ENCODE results near the gene SPHK1. TPM values are rescaled to one million over a fixed set of nuclear protein-coding genes. Genes with fewer than 3 reads are reported as not detected.

Gene SPHK1
- total RNA-seq, 1 donor from 2014 or later, result 54.5 TPM

- no peak for TF ChIP-seq CTCF (conservative IDR thresholded peaks at IDR 0.05; ENCODE audit: low read depth, low read length)
- DNase-seq (ENCODE audit: low read depth), result no peak
- H3K4me3 ChIP-seq (ENCODE audit: low read depth, low read length), result no peak overlapping the region
Observed at GRCh38 chr17:76417499-76418143, 33.2 kb downstream of the SPHK1 start.

GRCh38 chr17:76419576-76420260, 35.3 kb downstream of the SPHK1 start:
- H3K4me3 ChIP-seq (ENCODE audit: low read depth, low read length), result no peak overlapping the region
- no peak for DNase-seq (ENCODE audit: low read depth)
- TF ChIP-seq CTCF (conservative IDR thresholded peaks at IDR 0.05; ENCODE audit: low read depth, low read length), result no peak

- DNase-seq (ENCODE audit: low read depth), result no peak
- no peak overlapping the region for H3K4me3 ChIP-seq (ENCODE audit: low read depth, low read length)
- no peak for TF ChIP-seq CTCF (conservative IDR thresholded peaks at IDR 0.05; ENCODE audit: low read depth, low read length)
Observed at GRCh38 chr17:76420356-76421043, 36.1 kb downstream of the SPHK1 start.

- DNase-seq (ENCODE audit: low read depth), result no peak
- no peak for TF ChIP-seq CTCF (conservative IDR thresholded peaks at IDR 0.05; ENCODE audit: low read depth, low read length)
- H3K4me3 ChIP-seq (ENCODE audit: low read depth, low read length), result no peak overlapping the region
Observed at GRCh38 chr17:76421044-76421407, 36.6 kb downstream of the SPHK1 start.

- H3K4me3 ChIP-seq (ENCODE audit: low read depth, low read length), result no peak overlapping the region
- DNase-seq (ENCODE audit: low read depth), result no peak
- no peak for TF ChIP-seq CTCF (conservative IDR thresholded peaks at IDR 0.05; ENCODE audit: low read depth, low read length)
Observed at GRCh38 chr17:76422406-76422805, 38.0 kb downstream of the SPHK1 start.

- DNase-seq (ENCODE audit: low read depth), result no peak
- no peak for TF ChIP-seq CTCF (conservative IDR thresholded peaks at IDR 0.05; ENCODE audit: low read depth, low read length)
- H3K4me3 ChIP-seq (ENCODE audit: low read depth, low read length), result no peak overlapping the region
Observed at GRCh38 chr17:76422860-76423259, 38.5 kb downstream of the SPHK1 start.

All from epithelial cell of proximal tubule (primary cell).